ENCODE measurements around the gene AVPR1B. TPM values are rescaled to one million over a fixed set of nuclear protein-coding genes. Genes with fewer than 3 reads are reported as not detected.

AVPR1B gene
- total RNA-seq, 4 donors from 2014 or later = not detected

GRCh38 chr1:206135248-206135647 lies 18.1 kb upstream of the AVPR1B start:
- no peak for TF ChIP-seq CTCF (IDR thresholded peaks at IDR 0.05; ENCODE audit: low read depth)

GRCh38 chr1:206133751-206134415 lies 16.7 kb upstream of the AVPR1B start:
- TF ChIP-seq CTCF (IDR thresholded peaks at IDR 0.05; ENCODE audit: low read depth) = no peak

- no peak for TF ChIP-seq CTCF (IDR thresholded peaks at IDR 0.05; ENCODE audit: low read depth)
These were observed 13.8 kb upstream of the AVPR1B start for GRCh38 chr1:206131037-206131436.

- no peak for TF ChIP-seq CTCF (IDR thresholded peaks at IDR 0.05; ENCODE audit: low read depth)
These were observed 11.0 kb upstream of the AVPR1B start for GRCh38 chr1:206128196-206128595.

- no peak for TF ChIP-seq CTCF (IDR thresholded peaks at IDR 0.05; ENCODE audit: low read depth)
These were observed 10.1 kb upstream of the AVPR1B start for GRCh38 chr1:206127336-206127735.

GRCh38 chr1:206125346-206125745 lies 8.2 kb upstream of the AVPR1B start:
- TF ChIP-seq CTCF (IDR thresholded peaks at IDR 0.05; ENCODE audit: low read depth) = no peak

- no peak for TF ChIP-seq CTCF (IDR thresholded peaks at IDR 0.05; ENCODE audit: low read depth)
These were observed 5.5 kb upstream of the AVPR1B start for GRCh38 chr1:206122686-206123085.
